Trophoblast cell (in vitro differentiated cells and primary cell): Measurements from ENCODE around the gene EDAR.
A peak's percentile ranks its signal among the peaks of the same experiment; 100 is the strongest.

Experiments used
- DNase-seq, 2 donors: peaks; one replicate each; pipeline ENCODE4 v3.0.0-alpha.2; 2016
- H2AFZ ChIP-seq: 2 replicates; pipeline ENCODE4 v1.6.1; 2013; ENCODE audit warnings: low read length, moderate library complexity, mild to moderate bottlenecking; ENCODE audit not compliant: insufficient read depth, poor library complexity
- H2AK5ac ChIP-seq: 2 replicates; pipeline ENCODE4 v1.6.1; 2013; ENCODE audit warnings: mild to moderate bottlenecking, low read length
- H2BK120ac ChIP-seq: 2 replicates; pipeline ENCODE4 v1.6.1; 2013; ENCODE audit warnings: low read length, mild to moderate bottlenecking, moderate library complexity; ENCODE audit not compliant: insufficient read depth, poor library complexity
- H2BK12ac ChIP-seq: 2 replicates; pipeline ENCODE4 v1.6.1; 2013; ENCODE audit warnings: mild to moderate bottlenecking, low read length, moderate library complexity
- H2BK5ac ChIP-seq: 2 replicates; pipeline ENCODE4 v1.6.1; 2013; ENCODE audit warnings: low read length, low read depth, moderate library complexity, mild to moderate bottlenecking; ENCODE audit not compliant: poor library complexity
- H3K14ac ChIP-seq: 2 replicates; pipeline ENCODE4 v1.6.1; 2013; ENCODE audit warnings: mild to moderate bottlenecking, low read length
- H3K18ac ChIP-seq: 2 replicates; pipeline ENCODE4 v1.6.1; 2013; ENCODE audit warnings: mild to moderate bottlenecking, low read length
- H3K23ac ChIP-seq: 2 replicates; pipeline ENCODE4 v1.6.1; 2013; ENCODE audit warnings: low read length
- H3K27ac ChIP-seq: 2 replicates; pipeline ENCODE4 v1.5.1; 2013; ENCODE audit warnings: low read depth, mild to moderate bottlenecking, inconsistent platforms, low read length, moderate library complexity
- H3K27me3 ChIP-seq: 2 replicates; pipeline ENCODE4 v1.6.1; 2013; ENCODE audit warnings: inconsistent platforms, mild to moderate bottlenecking, low read length, moderate library complexity; ENCODE audit not compliant: insufficient read depth
- H3K36me3 ChIP-seq, 2 experiments: 1 replicate in 1 of 2; 2 replicates in 1 of 2; pipeline ENCODE4 v1.6.1; 2013; ENCODE audit warnings: low read length in 2 of 2, mild to moderate bottlenecking in 2 of 2, moderate library complexity in 1 of 2; ENCODE audit not compliant: insufficient read depth in 2 of 2, control insufficient read depth in 1 of 2
- H3K4ac ChIP-seq: 2 replicates; pipeline ENCODE4 v1.6.1; 2013; ENCODE audit warnings: low read depth, mild to moderate bottlenecking, low read length, moderate library complexity
- H3K4me1 ChIP-seq, 2 experiments: 1 replicate in 1 of 2; 2 replicates in 1 of 2; pipeline ENCODE4 v1.6.1; 2013; ENCODE audit warnings: low read length in 2 of 2, mild to moderate bottlenecking in 2 of 2, moderate library complexity in 1 of 2; ENCODE audit not compliant: insufficient read depth in 2 of 2, control insufficient read depth in 1 of 2
- H3K4me2 ChIP-seq: 2 replicates; pipeline ENCODE4 v1.6.1; 2013; ENCODE audit warnings: inconsistent platforms, mild to moderate bottlenecking, low read length, moderate library complexity
- H3K4me3 ChIP-seq: 2 replicates; pipeline ENCODE4 v1.5.1; 2013; ENCODE audit warnings: mild to moderate bottlenecking, low read depth, low read length, inconsistent platforms
- H3K79me1 ChIP-seq: one replicate; pipeline ENCODE4 v1.6.1; 2013; ENCODE audit warnings: low read length
- H3K79me2 ChIP-seq: 2 replicates; pipeline ENCODE4 v1.6.1; 2013; ENCODE audit warnings: low read length, mild to moderate bottlenecking; ENCODE audit not compliant: control insufficient read depth, insufficient read depth, poor library complexity
- H3K9ac ChIP-seq: 2 replicates; pipeline ENCODE4 v1.6.1; 2013; ENCODE audit warnings: mild to moderate bottlenecking, low read length
- H3K9me3 ChIP-seq: 2 replicates; pipeline ENCODE4 v1.6.1; 2013; ENCODE audit warnings: low read depth, mild to moderate bottlenecking, control low read depth, inconsistent platforms, low read length; ENCODE audit not compliant: insufficient read depth
- H4K12ac ChIP-seq: 2 replicates; pipeline ENCODE4 v1.6.1; 2013; ENCODE audit warnings: low read depth, mild to moderate bottlenecking, low read length, moderate library complexity
- H4K8ac ChIP-seq: 2 replicates; pipeline ENCODE4 v1.6.1; 2013; ENCODE audit warnings: low read depth, mild to moderate bottlenecking, low read length, moderate library complexity
- H4K91ac ChIP-seq: one replicate; pipeline ENCODE4 v1.6.1; 2013; ENCODE audit warnings: low read depth, mild to moderate bottlenecking, low read length, moderate library complexity
- WGBS: extraction: QIAGEN DNeasy Blood & Tissue Kit; methylation state at CpG from one replicate; pipeline ENCODE4 v1.1.7; 2013; ENCODE audit warnings: missing lambda C conversion rate; ENCODE audit not compliant: insufficient read length, insufficient coverage; ENCODE audit errors: extremely low coverage; 5-methylcytosine and 5-hydroxymethylcytosine counted together

EDAR gene

DNA sequence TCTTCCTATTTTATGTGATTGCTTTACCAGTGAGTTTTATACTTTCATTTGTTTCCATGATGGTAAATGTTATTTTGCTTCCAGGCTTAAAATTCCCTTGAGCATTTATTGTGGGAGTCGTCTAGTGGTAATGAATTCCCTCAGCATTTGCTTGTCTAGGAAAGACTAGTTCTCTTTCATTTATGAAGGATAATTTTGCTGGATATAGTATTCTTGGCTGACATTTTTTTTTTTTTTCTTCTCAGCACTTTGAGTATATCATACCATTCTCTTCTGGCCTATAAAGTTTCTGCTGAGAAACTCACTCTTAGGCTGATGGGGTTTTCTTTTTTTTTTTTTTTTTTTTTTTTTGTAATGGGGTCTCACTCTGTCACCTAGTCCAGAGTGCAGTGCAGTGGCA, 99.1 kb downstream of the EDAR start:
- WGBS: no CpG with 5 or more reads among the region's 1 CpG
- Histone ChIP-seq H3K18ac (no peak overlapping the region), H3K4me2 (no peak overlapping the region), H3K9ac (no peak overlapping the region), H4K91ac (no peak overlapping the region), H2BK12ac (no peak overlapping the region), H3K27me3 (no peaks in the 10 kb centered on the region), H3K9me3 (peaks cover 8% of the 10 kb centered on the region), H3K27ac (no peak overlapping the region), H3K23ac (no peak overlapping the region), H2BK5ac (no peak overlapping the region), H3K4me3 (no peak overlapping the region), H3K79me1 (no peaks in the 10 kb centered on the region), H3K4ac (no peak overlapping the region), H2BK120ac (no peak overlapping the region), H3K4me1 (no peaks in the 10 kb centered on the region), H4K8ac (no peak overlapping the region), H2AFZ (no peak overlapping the region), H3K79me2 (no peaks in the 10 kb centered on the region), H3K14ac (no peak overlapping the region), H3K36me3 (peaks cover 0 to 2% of the 10 kb centered on the region in 2 experiments), H4K12ac (no peak overlapping the region), H2AK5ac (no peak overlapping the region)
- DNase-seq: no peak

DNA sequence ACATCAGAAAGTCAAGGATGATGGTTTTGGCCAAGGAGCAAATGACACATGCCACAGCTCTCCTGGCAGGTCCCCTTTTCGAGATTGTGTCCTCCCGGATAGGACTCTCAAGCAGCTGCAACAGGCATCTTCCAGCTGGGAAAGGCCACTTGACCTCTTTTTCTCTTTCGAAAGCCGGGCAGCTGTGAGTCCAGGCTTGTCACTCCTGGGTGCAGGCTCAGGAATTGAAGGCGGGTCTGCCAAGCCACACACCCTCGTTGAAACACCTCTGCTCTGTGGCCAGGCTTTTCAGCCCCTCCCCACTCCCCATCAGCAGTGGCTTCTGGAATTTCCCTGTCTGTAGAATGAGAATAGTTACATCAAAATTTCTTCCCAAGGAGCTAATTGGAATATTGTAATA, 104.4 kb downstream of the EDAR start:
- Histone ChIP-seq H3K9me3 (peaks cover 5% of the 10 kb centered on the region), H4K91ac (no peak overlapping the region), H3K4me2 (no peak overlapping the region), H3K23ac (no peak overlapping the region), H3K4ac (no peak overlapping the region), H3K79me2 (no peaks in the 10 kb centered on the region), H3K18ac (no peak overlapping the region), H3K4me3 (no peak overlapping the region), H4K8ac (no peak overlapping the region), H3K79me1 (no peaks in the 10 kb centered on the region), H2BK12ac (no peak overlapping the region), H2BK5ac (no peak overlapping the region), H2AK5ac (no peak overlapping the region), H2AFZ (no peak overlapping the region), H3K27ac (no peak overlapping the region), H3K14ac (no peak overlapping the region), H4K12ac (no peak overlapping the region), H3K4me1 (no peaks in the 10 kb centered on the region), H3K36me3 (no peaks in the 10 kb centered on the region), H3K27me3 (no peaks in the 10 kb centered on the region), H3K9ac (no peak overlapping the region), H2BK120ac (no peak overlapping the region)
- DNase-seq: peak; percentile 6 to 32
- WGBS: no CpG with 5 or more reads among the region's 6 CpGs

DNA sequence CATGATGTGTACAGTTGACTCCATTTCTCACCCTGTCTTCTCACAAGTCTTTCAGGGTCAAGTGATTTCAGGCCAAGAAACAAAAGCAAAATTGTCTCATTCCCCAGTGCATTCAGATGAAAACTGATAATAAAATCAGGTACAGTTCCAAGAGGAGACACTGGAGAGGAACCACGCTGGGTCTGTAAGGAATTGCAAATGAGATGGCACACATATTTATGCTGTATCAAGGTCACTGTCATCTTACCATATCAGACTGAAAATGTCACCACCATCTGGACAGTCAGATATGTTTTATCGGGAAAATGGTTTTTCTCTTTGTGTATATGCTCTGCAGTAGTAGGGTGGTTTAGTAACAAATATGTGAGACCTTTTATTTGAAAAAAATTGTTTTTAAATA, 110.7 kb downstream of the EDAR start:
- Histone ChIP-seq H2BK120ac (no peak overlapping the region), H4K8ac (no peak overlapping the region), H2AFZ (no peak overlapping the region), H3K27ac (no peak overlapping the region), H3K18ac (no peak overlapping the region), H3K4me2 (no peak overlapping the region), H3K9ac (no peak overlapping the region), H3K4me1 (no peaks in the 10 kb centered on the region), H3K23ac (no peak overlapping the region), H3K14ac (no peak overlapping the region), H3K4me3 (no peak overlapping the region), H3K4ac (no peak overlapping the region), H4K12ac (no peak overlapping the region), H3K79me2 (no peaks in the 10 kb centered on the region), H2AK5ac (no peak overlapping the region), H3K27me3 (no peaks in the 10 kb centered on the region), H2BK5ac (no peak overlapping the region), H4K91ac (no peak overlapping the region), H3K79me1 (no peaks in the 10 kb centered on the region), H3K9me3 (peaks cover 5% of the 10 kb centered on the region), H2BK12ac (no peak overlapping the region), H3K36me3 (no peaks in the 10 kb centered on the region)
- DNase-seq: no peak
- WGBS: no CpG with 5 or more reads among the region's 2 CpGs

DNA sequence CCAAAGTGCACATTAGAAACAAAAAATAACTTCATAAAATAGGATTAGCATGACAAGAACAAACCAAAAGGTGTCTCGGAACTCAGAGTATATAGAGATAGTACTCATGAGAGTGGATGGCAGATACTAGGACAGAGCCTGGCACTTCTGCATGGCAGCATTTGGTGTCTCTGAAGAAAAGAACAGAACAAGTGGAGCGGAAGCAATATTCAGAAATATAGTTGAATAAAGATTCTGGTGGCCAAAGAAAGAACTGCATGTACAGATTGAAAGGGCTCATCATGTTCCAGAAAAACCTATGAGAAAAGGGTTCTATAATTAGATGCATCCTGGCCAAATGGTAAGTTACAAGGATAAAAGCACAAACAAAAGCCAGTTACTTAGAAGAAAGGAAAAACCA, 111.5 kb downstream of the EDAR start:
- Histone ChIP-seq H3K36me3 (peaks cover 0 to under 1% of the 10 kb centered on the region in 2 experiments), H3K27ac (no peak overlapping the region), H4K12ac (no peak overlapping the region), H3K79me1 (no peaks in the 10 kb centered on the region), H3K4ac (no peak overlapping the region), H3K4me2 (no peak overlapping the region), H4K91ac (no peak overlapping the region), H2AFZ (no peak overlapping the region), H4K8ac (no peak overlapping the region), H3K9ac (no peak overlapping the region), H3K79me2 (no peaks in the 10 kb centered on the region), H3K14ac (no peak overlapping the region), H3K18ac (no peak overlapping the region), H3K23ac (no peak overlapping the region), H2BK12ac (no peak overlapping the region), H3K4me1 (no peaks in the 10 kb centered on the region), H3K9me3 (peaks cover 3% of the 10 kb centered on the region), H3K27me3 (no peaks in the 10 kb centered on the region), H2BK120ac (no peak overlapping the region), H2AK5ac (no peak overlapping the region), H3K4me3 (no peak overlapping the region), H2BK5ac (no peak overlapping the region)
- DNase-seq: no peak
- no CpG with 5 or more reads among the region's 2 CpGs for WGBS
